ENCODE measurements around the gene TCTN3.
"Not testable (repeated sequence)": the region's sequence is repeated elsewhere in the genome, so short reads cannot be mapped to it uniquely, and the experiment has no call there.

- TF ChIP-seq, protein P1, sequence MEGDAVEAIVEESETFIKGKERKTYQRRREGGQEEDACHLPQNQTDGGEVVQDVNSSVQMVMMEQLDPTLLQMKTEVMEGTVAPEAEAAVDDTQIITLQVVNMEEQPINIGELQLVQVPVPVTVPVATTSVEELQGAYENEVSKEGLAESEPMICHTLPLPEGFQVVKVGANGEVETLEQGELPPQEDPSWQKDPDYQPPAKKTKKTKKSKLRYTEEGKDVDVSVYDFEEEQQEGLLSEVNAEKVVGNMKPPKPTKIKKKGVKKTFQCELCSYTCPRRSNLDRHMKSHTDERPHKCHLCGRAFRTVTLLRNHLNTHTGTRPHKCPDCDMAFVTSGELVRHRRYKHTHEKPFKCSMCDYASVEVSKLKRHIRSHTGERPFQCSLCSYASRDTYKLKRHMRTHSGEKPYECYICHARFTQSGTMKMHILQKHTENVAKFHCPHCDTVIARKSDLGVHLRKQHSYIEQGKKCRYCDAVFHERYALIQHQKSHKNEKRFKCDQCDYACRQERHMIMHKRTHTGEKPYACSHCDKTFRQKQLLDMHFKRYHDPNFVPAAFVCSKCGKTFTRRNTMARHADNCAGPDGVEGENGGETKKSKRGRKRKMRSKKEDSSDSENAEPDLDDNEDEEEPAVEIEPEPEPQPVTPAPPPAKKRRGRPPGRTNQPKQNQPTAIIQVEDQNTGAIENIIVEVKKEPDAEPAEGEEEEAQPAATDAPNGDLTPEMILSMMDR (IDR thresholded peaks at IDR 0.05): not testable (repeated sequence)
- TF ChIP-seq POLR2AphosphoS5, EP300, POLR2A (IDR thresholded peaks at IDR 0.05): not testable (repeated sequence)
Measured at GRCh38 chr10:95620415-95620814, 73.3 kb downstream of the TCTN3 start.

Data from gastroesophageal sphincter (tissue), 3 donors.